IPS-NIHi7 (cell line): Measurements from ENCODE around the gene SLAMF8.

Experiments
- DNase-seq: peaks from one replicate; pipeline ENCODE4 v3.0.0; 2012; ENCODE audit warnings: mixed read lengths; ENCODE audit errors: extremely low spot score

SLAMF8 gene

GRCh38 chr1:159870704-159871103 lies 44.0 kb downstream of the SLAMF8 start:
- DNase-seq: no peak

- no peak for DNase-seq
These were observed 46.2 kb downstream of the SLAMF8 start for GRCh38 chr1:159872891-159873290.

GRCh38 chr1:159873530-159874143 lies 47.0 kb downstream of the SLAMF8 start:
- no peak for DNase-seq

DNA sequence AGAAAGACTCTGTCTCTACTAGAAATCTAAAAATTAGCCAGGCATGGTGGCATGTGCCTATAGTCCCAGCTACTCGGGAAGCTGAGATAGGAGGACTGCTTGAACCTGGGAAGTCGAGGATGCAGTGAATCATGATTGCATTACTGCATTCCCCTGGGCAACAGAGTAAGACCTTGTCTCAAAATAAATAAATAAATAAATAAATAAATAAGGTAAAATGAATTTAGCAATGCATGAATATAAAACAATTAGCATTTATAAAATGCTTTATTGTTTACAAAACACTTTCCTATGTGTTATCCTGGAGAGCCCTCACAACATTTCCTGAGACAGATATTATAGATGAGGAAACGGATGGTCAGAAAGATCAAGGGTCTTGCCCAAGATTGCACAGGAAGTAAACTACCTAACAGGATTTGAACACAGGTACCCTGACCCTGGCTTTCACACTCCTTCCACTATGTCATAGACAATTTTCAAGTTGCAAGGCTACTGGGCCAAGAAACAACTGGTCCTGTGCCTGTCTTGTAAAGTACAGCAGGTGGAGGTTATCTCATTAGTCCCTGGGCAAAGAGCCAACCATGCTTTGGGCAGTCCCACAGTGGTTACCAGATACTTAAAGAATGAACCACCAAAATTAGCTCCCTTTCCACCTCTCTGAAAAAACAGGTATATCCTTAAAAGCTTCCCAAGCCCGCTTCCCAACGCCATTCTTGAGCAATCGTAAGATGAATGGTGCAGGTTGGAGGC lies 51.2 kb downstream of the SLAMF8 start:
- no peak for DNase-seq

GRCh38 chr1:159879136-159879535 lies 52.5 kb downstream of the SLAMF8 start:
- no peak for DNase-seq

GRCh38 chr1:159879977-159880376 lies 53.3 kb downstream of the SLAMF8 start:
- no peak for DNase-seq

DNA sequence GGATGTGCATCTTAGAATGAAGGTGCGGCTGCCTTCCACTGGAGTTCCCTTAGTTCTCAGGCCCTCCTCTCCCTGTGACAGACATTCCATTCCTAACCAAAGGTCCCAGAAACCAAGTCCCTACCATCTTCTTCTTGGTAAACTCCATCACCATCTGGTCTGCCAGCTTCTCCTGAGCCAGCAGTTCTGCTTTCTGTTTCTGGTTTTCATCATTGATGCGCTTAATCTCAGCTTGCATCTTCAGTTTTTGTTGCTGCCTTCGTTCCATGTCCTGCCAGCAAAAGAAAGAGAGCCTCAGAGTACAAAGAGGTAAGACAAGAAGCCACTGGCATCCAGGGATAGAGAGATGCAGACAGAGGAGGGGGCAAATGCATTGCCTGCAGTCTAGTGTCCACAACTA lies 53.8 kb downstream of the SLAMF8 start:
- DNase-seq: no peak

GRCh38 chr1:159881622-159882526 lies 55.2 kb downstream of the SLAMF8 start:
- no peak for DNase-seq

DNA sequence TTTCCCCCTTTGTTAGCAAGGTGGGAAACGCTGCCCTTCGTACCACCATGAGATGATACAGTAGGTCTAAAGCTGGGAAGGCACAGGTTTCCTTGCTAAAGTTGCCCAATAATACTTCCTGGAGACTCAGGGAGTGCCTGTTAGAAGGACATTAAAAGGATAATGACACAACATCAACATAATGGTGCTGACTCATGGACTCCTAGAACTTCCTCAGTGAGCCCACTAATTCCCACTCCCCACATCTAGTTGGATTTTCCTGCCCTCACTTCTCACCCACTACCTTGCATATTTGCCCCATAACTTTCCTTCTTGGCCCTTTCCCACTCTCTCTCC lies 55.8 kb downstream of the SLAMF8 start:
- DNase-seq: no peak

DNA sequence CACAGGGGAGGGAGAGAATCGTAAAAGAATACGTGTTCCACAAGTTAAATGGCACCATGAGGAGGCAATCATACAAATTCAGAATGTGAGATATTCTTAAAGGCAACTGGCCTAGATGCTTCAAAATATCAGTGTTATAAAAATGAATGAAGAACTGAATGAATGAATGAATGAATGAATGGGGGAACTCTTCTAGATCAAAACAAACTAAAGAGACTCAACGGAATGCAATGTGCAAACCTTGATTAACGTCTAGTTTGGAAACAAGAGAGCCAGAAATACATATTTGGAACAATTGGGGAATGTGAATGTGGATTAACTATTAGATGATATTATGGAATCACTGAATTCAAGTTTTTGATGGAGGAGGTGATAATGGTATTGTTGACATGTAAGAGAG lies 56.5 kb downstream of the SLAMF8 start:
- no peak for DNase-seq

GRCh38 chr1:159884296-159884695 lies 57.6 kb downstream of the SLAMF8 start:
- DNase-seq: no peak
